Measurements from ENCODE around the gene LDHA.
"Not testable (repeated sequence)": the region's sequence is repeated elsewhere in the genome, so short reads cannot be mapped to it uniquely, and the experiment has no call there.

Gene LDHA

DNA sequence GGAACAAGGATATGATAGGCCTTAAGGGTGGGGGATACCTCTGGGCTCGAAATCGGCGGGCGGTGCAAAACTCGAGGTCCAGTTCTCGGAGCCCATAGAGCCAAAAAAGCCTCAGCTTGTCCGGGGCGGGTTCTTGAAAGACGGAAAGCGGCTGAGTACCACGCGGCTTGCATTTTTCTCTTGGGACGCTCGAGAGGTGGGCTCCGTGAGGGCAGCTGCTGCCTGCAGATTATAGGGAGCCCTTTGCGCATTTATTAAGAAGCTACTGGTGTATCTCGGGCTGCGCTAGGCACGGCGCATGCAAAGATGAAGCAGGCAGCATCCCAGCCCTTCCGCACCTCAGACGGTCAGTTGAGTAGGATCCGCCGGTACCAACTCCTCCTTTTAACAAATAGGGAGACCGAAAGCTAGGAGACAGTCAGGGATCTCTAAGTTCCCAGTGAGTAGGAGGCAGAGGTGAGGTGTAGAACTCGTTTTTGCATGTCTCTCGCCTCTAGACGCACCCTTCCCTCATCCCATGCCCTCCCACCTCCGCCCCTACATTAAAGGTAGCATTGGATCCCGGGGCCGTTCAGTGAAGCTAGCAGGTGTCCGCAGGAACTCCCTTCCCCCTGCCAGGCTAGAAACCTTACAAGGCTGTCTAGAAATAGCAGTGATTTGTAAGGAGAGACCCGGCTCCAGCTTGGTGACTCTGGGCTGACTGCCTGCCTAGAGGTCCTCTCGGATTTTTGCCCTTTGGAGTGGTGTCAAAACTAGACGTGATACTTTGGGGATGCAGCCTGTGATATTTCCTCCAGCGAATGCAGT is 768 bp downstream of the LDHA start:
- no peak for DNase-seq (ENCODE audit: low read depth in 2 of 2)

DNA sequence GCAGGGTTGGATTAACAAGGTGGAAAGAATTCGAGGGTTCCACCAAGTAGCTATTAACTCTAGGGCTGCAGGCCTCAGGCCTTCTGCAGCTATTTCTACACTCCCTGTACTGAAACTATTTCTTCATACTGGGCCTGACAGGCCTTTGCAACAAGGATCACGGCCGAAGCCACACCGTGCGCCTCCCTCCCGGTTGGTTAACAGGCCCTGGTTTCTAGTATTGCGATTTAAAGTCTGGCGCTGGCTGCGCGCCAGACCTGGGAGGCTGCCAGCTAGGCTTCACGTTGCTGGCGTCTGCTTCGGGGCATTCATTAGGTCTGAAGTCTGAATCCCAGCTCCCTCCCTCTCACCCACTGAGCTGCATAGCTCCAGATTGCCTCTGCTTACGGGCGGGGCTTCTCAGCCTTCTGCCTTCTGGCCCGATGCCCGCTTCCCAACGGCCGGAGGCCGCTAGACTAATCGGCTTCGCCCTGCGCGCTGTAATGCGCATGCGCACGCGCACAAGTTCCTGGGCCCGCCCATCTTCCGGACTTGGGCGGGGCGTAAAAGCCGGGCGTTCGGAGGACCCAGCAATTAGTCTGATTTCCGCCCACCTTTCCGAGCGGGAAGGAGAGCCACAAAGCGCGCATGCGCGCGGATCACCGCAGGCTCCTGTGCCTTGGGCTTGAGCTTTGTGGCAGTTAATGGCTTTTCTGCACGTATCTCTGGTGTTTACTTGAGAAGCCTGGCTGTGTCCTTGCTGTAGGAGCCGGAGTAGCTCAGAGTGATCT is 1.6 kb downstream of the LDHA start:
- peak; percentile 91 to 92 for DNase-seq (ENCODE audit: low read depth in 2 of 2)

GRCh38 chr11:18397921-18398320 is 3.6 kb downstream of the LDHA start:
- no peak for DNase-seq (ENCODE audit: low read depth in 2 of 2)

- DNase-seq (ENCODE audit: low read depth in 2 of 2): not testable (repeated sequence)
Observed at GRCh38 chr11:18401077-18401476, 6.7 kb downstream of the LDHA start.

GRCh38 chr11:18404062-18404461 is 9.7 kb downstream of the LDHA start:
- no peak for DNase-seq (ENCODE audit: low read depth in 2 of 2)

- not testable (repeated sequence) for DNase-seq (ENCODE audit: low read depth in 2 of 2)
Observed at GRCh38 chr11:18407400-18407799, 13.0 kb downstream of the LDHA start.

- no peak for DNase-seq (ENCODE audit: low read depth in 2 of 2)
Observed at GRCh38 chr11:18408558-18409291, 14.4 kb downstream of the LDHA start.

DNA sequence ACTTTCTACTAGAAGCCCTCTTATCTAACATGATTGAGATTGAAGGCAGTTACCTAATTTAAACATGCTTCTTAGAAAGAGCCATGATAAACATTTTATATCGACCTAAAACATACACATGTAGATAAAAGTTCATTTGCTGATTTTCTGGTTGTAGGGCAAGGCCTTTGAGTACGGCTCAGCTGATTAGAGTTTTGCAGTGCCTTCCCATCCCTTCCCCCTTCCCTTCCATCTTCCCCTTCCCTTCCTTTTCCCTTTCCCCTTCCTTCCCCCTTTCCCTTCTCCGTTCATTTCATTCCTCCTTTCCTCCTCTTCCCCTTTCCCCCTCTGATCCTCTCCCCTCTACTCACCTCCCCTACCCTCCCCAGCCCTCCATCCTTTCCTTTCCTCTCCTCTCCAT is 22.1 kb downstream of the LDHA start:
- no peak for DNase-seq (ENCODE audit: low read depth in 2 of 2)

- DNase-seq (ENCODE audit: low read depth in 2 of 2): no peak
Observed at GRCh38 chr11:18419040-18419439, 24.7 kb downstream of the LDHA start.

- DNase-seq (ENCODE audit: low read depth in 2 of 2): no peak
Observed at GRCh38 chr11:18420067-18420466, 25.7 kb downstream of the LDHA start.

DNA sequence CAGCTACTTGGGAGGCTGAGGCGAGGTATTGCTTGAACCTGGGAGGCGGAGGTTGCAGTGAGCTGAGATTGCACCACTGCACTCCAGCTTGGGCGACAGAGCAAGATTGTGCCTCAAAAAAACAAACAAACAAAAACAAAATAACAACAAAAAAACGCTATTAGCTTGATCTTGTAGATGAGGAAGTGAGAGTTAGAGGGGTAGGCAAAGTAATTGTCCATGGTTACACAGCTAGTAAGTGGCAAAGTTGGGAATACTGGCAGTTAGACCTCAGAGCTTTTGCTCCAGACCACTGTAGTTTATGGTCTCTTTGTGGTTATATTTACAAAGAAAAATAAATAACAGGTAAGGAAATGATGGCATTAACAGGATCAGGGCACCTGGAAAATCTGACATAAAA is 32.9 kb downstream of the LDHA start:
- DNase-seq (ENCODE audit: low read depth in 2 of 2): no peak

GRCh38 chr11:18429332-18429731 is 35.0 kb downstream of the LDHA start:
- DNase-seq (ENCODE audit: low read depth in 2 of 2): no peak

- no peak for DNase-seq (ENCODE audit: low read depth in 2 of 2)
Observed at GRCh38 chr11:18438691-18439090, 44.3 kb downstream of the LDHA start.

DNA sequence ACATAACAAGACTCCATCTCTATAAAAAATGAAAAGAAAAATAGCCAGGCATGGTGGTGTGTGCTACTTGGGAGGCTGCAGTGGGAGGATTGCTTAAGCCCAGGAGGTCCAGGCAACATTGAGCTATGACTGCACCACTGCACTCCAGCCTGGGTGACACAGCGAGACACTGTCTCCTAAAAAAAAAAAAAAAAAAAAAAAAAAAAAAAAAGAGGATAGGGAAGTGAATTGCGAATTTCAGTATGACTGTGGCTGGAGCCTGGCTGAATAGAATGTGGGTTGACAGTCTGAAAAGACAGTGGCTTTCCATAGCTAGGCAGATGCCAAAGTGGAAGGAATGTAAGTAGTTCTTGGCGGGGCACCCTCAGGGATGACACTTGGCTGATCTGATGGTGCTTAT is 54.9 kb downstream of the LDHA start:
- DNase-seq (ENCODE audit: low read depth in 2 of 2): no peak

DNA sequence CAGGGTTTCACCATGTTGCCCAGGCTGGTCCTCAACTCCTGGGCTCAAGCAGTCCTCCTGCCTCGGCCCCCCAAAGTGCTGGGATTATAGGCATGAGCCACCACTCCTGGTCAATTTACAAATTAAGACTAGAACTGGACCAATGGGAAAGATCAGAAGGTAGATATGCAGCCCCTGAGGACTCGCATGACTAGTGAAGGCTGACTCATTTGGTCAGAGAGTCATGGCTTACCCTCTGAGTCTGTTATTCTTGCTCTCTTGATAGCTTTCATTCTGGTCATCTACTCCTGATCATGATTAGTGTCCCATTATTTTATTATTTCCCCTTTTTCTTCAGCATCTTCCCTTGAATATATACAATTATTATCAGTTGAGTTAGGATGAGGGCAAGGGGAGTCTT is 58.6 kb downstream of the LDHA start:
- no peak for DNase-seq (ENCODE audit: low read depth in 2 of 2)

GRCh38 chr11:18455686-18456372 is 61.5 kb downstream of the LDHA start, which contains the start of gene LDHAL6A:
Gene LDHAL6A, plus strand, starts transcription at chr11:18455856. Its CDS starts 825 bp downstream, at chr11:18456681.
- peak in 1 of 2 donors; percentile 5 for DNase-seq (ENCODE audit: low read depth in 2 of 2)

- DNase-seq (ENCODE audit: low read depth in 2 of 2): no peak
Observed at GRCh38 chr11:18457450-18457849, 63.1 kb downstream of the LDHA start.
